Activated gamma-delta T cell treated with Interleukin-2 at 50 U/mL for 16 hours (primary cell): ENCODE data around the gene TMEM212.
"Not testable (repeated sequence)": the region's sequence is repeated elsewhere in the genome, so short reads cannot be mapped to it uniquely, and the experiment has no call there.

Experiments
- DNase-seq: peaks from one replicate; pipeline ENCODE4 v3.0.0-alpha.2; 2020

TMEM212 gene

DNA sequence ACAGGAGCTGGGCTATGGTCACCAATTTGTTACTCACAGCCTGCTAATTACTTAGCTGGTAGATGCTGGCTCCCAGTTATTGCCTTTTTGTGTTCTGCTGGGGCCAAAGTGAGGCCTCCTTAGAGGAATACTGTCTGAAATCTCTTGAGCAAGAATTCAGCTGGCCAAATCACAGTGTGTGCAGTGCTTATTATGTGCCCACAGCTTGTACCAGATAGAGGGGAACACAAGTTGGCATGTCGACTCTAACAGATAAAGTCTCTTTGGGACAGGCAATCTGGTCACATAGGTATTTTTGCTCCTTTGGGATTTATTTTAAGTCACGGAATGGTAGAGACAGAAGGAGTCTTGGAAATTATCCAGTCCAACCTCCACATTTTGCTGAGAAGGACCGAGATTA, 6.3 kb upstream of the TMEM212 start:
- DNase-seq: no peak

DNA sequence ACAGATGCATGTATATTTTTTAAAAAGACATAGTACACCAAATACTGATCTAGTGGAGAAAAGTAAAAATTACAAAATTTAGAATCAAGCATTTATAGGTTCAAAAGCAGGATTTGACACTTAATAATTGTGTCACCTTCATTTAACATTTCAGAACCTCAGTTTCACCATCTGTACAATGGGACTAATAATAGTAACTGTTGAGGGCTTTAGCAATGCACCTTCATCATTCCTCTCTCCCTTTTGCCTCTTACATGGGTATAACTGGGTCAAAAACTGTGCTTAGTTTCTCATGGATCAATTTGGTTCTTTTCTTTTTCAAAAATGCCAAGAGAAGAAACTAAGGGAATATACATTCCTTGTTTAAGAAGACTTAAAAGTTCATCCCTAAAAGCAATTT, 5.5 kb upstream of the TMEM212 start:
- DNase-seq: no peak

GRCh38 chr3:171838218-171838720, 4.9 kb upstream of the TMEM212 start:
- no peak for DNase-seq

DNA sequence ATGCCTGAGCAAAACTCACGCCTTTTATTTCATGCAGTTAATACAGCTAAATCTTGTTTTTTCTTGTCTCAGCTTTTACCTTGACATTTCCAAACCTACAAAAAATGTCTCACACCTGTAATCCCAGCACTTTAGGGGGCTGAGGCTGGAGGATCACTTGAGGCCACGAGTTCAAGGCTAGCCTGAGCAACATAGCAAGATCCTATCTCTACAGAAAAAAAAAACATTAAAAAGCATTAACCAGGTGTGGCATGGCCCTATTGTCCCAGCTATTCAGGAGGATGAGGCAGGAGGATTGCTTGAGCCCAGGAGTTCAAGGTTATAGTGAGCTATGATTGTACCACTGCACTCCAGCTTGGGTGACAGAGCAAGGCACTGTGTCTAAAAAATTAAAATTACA, 3.9 kb upstream of the TMEM212 start:
- no peak for DNase-seq

- DNase-seq: no peak
These were observed 2.7 kb upstream of the TMEM212 start for GRCh38 chr3:171840445-171840810.

DNA sequence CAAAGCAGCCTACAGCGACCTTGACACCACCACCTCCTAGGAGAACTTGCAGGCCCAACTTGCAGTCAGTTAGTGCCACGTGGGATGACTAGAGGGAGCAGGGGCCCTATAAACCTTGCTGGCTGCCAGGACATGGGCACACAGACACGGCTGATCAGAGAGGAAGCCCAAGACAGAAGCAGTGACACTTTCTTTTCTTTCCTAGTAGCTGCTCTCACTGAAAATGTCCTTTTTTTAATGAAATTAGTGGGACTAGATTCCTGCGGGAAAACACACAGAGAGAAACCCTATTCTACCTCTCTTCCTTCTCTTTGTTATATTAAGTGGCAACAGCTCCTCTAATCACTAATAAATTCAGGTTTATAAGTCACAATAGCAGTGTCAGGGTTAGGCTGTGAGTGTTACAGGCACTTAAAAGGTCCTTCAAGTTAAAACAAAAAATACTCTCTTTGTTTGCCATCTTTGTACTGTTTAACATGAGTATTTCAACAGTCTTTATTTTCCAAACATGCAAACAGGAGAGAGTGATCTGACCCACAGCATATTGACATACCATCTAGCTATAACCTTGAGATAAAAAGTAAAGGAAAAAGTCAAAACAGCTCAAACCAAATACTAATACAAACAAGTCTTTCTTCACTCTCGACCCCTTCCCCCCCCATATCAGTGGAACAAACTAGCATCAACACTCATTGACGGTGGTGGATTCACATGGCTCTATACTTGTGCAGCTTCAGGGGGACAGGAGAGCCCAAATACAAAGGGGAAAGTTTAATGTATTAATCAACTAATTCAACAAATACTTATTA, 2.1 kb upstream of the TMEM212 start:
- DNase-seq: no peak

DNA sequence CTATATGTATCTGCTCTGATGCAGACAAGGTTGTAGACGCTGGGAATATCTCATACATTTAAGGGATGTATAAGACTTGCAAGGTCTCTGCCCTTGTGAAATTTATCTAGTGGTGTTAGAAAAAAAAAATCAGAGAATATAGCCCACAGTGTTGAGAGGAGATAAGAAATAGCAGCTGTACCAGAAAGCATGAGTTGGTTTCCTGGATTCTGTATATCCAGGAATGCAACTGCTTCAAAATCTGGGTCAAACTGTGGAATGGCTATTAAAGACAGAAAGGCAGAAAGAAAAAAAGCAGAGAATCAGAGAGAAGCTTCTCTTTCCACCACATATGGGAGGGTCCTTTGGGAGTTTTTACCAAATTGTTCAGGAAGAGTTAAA, 1.5 kb upstream of the TMEM212 start:
- DNase-seq: no peak

GRCh38 chr3:171844873-171845272, 1.7 kb downstream of the TMEM212 start:
- no peak for DNase-seq

DNA sequence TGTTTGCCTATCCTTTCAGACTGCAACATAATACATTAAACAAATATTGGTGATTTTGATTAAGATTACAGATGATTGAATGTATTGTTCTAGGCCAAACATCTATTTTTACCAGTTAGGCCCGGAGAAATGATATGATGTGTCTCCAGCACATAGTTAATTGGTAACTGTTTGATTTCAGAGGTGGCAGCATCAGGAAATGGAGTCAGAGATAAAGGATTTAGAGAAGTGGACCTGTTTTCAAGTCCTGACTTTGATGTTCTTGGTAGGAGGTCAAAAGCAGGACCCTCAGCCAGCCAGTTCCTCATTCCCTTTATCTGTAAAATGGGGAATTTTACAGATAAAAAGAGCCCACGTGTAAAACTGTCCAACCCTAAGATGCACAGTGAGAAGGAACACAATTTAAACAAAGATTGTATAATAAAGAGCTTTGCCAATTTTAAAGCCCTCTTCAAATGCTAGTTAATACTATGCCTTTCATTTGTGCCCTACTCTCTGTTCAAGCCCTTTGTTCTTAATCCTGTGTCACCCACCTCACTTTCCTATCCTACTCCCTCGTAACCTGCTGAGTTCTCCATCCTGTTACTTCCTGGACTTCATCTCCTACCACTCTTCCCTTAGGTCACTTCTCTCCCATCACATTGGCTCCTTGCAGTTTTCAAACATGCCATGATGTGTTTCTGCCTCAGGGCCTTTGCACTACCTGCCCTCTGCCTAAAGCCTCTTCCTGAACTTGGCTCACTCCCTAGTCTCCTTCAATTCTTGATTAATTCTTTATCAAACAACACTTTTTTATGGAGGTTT, 2.5 kb downstream of the TMEM212 start:
- no peak for DNase-seq

DNA sequence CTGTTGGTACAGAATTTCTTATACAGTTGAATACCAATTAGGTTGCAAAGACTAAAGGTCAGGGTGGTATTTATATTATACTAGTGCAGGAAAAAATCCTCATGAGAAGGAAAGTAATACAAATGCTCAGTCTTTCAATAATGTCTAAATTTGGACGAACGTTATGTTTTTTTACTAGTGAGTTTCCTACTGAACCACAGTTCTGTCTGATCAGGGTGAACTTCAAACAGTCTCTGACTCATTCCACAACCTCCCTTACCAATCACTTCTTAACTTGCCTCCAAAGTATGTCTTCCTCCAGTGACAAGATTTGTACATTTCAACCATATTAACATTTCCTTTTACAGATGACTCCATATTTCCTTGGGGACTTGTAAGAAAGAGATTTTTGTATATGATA, 3.4 kb downstream of the TMEM212 start:
- DNase-seq: no peak

GRCh38 chr3:171847133-171847532, 4.0 kb downstream of the TMEM212 start:
- no peak for DNase-seq

DNA sequence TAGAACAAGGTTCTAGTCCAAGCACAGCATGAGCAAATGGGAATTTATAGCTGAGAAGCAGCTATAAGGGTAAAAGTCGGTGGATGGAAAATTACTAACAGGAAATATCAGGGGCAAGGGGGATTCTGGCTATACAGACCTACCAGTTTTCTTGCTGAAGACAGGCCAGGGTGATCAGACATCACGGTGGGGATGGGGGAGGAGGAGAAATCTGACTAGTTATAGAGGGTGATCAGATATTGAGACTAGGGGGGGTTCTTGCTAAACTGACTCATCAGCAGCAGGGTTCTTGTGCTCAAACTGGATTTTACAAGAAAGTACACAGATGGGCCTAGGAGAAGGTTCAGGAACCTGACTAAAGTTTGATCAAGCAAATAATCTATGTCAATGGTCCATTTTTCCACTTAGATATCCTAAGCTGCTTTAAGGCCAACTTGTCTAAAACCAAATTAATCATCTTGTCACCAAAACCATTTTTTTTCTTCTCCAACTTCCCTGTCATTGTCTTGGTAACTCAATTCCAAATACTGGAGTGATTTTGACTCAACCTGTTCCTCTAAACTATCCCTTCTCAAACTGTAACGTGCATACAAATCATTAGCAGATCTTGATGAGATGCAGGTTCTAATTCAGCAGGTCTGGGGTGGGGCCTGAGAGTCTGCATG, 4.6 kb downstream of the TMEM212 start:
- DNase-seq: no peak

- DNase-seq: no peak
These were observed 6.6 kb downstream of the TMEM212 start for GRCh38 chr3:171849617-171850319.

DNA sequence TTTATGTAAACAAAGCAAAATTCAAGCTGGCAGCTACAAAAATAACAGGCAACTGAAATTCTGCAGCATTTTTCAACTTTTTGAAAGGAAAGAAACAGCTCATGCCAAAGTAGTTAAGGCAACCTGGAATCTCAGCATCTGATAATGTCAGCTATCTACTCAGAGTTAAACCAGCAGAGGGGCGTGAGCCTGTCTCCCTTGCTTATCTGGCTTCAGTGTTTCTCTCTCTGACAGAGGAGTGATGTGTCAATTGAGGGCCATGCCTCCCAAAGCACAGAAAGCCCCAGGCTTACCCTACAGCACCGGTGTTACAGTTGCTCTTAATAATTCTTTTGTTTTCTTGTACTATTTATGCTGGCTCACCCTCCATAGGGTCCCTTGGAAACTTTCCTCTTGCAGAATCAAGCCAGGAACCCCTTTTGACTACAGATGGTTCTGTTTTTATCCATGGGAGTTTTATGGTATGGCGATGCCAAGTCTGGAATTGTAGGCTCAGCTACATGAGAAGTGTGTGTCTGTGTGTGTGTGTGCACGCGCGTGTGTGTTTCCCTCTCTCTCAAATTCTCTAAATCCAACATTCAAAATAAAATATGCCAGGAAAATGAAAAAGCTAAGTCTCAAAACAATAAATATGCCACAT, 7.3 kb downstream of the TMEM212 start:
- no peak for DNase-seq

GRCh38 chr3:171850960-171851659, 8.0 kb downstream of the TMEM212 start:
- no peak for DNase-seq

- DNase-seq: no peak
These were observed 8.5 kb downstream of the TMEM212 start for GRCh38 chr3:171851660-171852058.

DNA sequence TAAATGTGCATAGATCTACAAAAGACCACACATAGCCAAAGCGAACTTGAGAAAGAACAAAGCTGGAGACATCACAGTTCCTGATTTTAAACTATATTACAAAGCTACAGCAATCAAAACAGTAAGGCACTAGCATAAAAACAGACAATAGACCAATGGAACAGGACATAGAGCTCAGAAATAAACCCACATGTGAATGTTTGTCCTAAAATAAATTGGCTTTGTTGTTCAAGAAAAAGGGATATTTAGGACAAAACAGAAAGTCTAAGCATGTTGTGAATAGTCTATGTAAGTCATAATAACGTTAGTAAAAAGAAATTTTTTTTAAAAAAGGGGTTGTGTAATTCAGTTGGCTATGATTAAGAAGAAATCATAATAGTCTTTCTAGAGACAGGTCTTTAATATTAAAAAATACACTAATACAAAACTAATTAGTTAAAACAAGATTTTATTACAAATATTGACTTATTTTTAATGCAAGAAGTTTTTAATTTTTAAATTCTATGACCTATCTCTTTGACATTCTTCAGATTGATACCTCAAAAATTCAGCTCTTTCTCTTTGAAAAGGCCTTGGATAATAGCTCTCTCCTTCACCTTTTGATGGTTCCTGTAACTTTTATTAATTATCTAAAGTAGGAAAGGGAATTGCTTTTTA, 11.6 kb downstream of the TMEM212 start:
- DNase-seq: no peak

- DNase-seq: not testable (repeated sequence)
These were observed 15.6 kb downstream of the TMEM212 start for GRCh38 chr3:171858770-171859169.

DNA sequence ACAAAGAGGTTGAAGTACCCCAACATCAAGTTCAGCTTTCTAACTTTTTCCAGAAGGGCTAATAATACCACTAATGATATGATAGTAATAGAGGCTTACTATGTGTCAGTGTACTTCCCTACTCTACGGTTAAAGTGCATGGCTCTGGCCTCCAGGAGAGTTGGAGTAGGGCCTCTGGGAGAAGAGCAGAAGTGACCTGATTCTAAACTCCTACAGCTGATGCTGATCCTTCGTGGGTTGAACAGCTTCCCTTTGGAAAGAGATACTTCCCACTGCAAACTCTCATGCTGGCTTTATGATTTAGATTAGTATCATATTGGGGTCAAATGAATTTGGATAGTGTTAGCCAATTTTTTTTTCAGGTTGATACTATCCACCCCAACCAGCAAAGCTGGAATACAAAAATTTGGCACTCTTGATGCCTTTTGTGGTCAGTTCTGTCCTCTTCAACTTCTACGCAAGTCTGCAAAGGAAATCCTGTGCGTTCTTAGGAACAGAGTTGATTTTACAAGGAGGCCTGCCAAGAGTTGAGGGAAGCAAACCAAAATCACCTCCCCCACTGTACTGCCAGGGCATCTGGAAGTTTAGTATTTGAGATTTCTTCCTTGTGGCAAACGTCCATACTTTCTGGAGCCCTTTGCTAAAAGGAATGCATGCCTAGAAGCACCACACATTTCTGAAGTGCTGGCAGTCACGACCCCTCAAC, 17.8 kb downstream of the TMEM212 start:
- no peak for DNase-seq

DNA sequence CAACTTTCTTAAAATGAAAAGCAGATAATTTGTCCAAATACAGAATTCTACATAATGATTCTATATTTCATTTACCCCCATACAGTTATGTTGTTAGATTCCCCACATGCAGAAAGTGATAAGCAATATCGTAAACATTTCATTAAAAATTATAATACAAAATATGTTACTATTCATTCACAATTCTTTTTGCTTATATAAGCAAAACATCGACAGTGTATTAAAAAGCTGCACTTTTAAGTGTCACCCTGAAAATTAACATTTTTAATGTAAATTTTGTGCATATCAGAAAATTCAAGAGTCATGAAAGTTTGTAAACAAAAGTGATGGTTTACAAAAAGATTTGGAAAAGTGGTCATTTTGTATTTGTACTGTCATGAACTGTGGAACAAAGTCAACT, 19.2 kb downstream of the TMEM212 start:
- DNase-seq: no peak
